Peyer's patch (tissue), 4 donors: ENCODE data around the gene PTPRE. TPM values are rescaled to one million over a fixed set of nuclear protein-coding genes. Genes with fewer than 3 reads are reported as not detected.
A peak's percentile ranks its signal among the peaks of the same experiment; 100 is the strongest.

Experiments used
- DNase-seq, 3 donors: peaks; one replicate each; pipeline ENCODE4 v3.0.0-alpha.2; 2017 to 2019
- H3K27ac ChIP-seq, 4 donors: fragments of 200-600 bp; sonication (generic); one replicate each; pipeline ENCODE4 v1.5.1; 2016 to 2019
- H3K27me3 ChIP-seq, 2 donors: fragments of 200-600 bp; sonication (generic); one replicate each; pipeline ENCODE4 v1.5.1; 2019
- H3K36me3 ChIP-seq, 3 donors: fragments of 200-600 bp; sonication (generic); one replicate each; pipeline ENCODE4 v1.5.1; 2016 to 2019
- H3K4me1 ChIP-seq, 4 donors: fragments of 200-600 bp; sonication (generic); one replicate each; pipeline ENCODE4 v1.5.1; 2016 to 2019
- H3K4me3 ChIP-seq, 4 donors: fragments of 200-600 bp; sonication (generic); 1 replicate in 3 of 4; 2 replicates in 1 of 4; pipeline ENCODE4 v1.5.1; 2016 to 2019; ENCODE audit warnings: mild to moderate bottlenecking in 1 of 4
- H3K9me3 ChIP-seq, 4 donors: fragments of 200-600 bp; sonication (generic); one replicate each; pipeline ENCODE4 v1.5.1; 2016 to 2019; ENCODE audit warnings: mild to moderate bottlenecking in 1 of 4
- CTCF ChIP-seq, 6 experiments: fragments of 450-650 bp in 4 of 6; fragments of 200-600 bp in 2 of 6; sonication (generic) in 1 of 6; IDR thresholded peaks; one replicate each; pipeline ENCODE4 v1.5.1; 2017 to 2019; ENCODE audit warnings: antibody characterized with exemption in 6 of 6, mild to moderate bottlenecking in 3 of 6, moderate library complexity in 1 of 6
- POLR2A ChIP-seq, 2 donors: fragments of 450-650 bp; IDR thresholded peaks; one replicate each; pipeline ENCODE4 v1.5.1; 2017; ENCODE audit warnings: antibody characterized with exemption in 2 of 2, mild to moderate bottlenecking in 2 of 2, moderate library complexity in 2 of 2
- total RNA-seq, 4 donors: library from RNA; depleted of rRNA; stranded (reverse); fragments of >200 nt; gene quantifications; one replicate each; pipeline ENCODE4 v1.1.0, GENCODE V29; 2016

The PTPRE gene
- total RNA-seq: 10 to 100 TPM; 24.0 to 48.7 (median 35.4) TPM

GRCh38 chr10:127906548-127907377, at the start of gene PTPRE:
PTPRE (plus strand) TSS chr10:127907103; CDS start chr10:128040882, 133,779 bp downstream.
- Histone ChIP-seq H3K4me1 (peaks cover 0 to 24% (median 8%) of the 10 kb centered on the region in 4 donors), H3K27ac (peak within 1 kb of the TSS; percentile 67 to 92 (median 87)), H3K27me3 (no peaks in the 10 kb centered on the region), H3K9me3 (no peaks in the 10 kb centered on the region), H3K36me3 (no peaks in the 10 kb centered on the region), H3K4me3 (peak within 1 kb of the TSS; percentile 60 to 91 (median 78))
- DNase-seq: peak; percentile 39 to 91 (median 84)
- peak; percentile 58 to 99 (median 79) for TF ChIP-seq CTCF (IDR thresholded peaks at IDR 0.05)
- peak; percentile 66 to 76 for TF ChIP-seq POLR2A (IDR thresholded peaks at IDR 0.05)

- no peaks in the 10 kb centered on the region for H3K36me3 ChIP-seq
- H3K27me3 ChIP-seq: no peaks in the 10 kb centered on the region
- no peaks in the 10 kb centered on the region for H3K4me1 ChIP-seq
- no peak overlapping the region for H3K27ac ChIP-seq
- H3K9me3 ChIP-seq: no peaks in the 10 kb centered on the region
- TF ChIP-seq CTCF (IDR thresholded peaks at IDR 0.05) (no peak), POLR2A (IDR thresholded peaks at IDR 0.05) (no peak)
- no peak overlapping the region for H3K4me3 ChIP-seq
- DNase-seq: peak in 1 of 3 donors; percentile 13
Measured at GRCh38 chr10:127860592-127860991, 46.3 kb upstream of the PTPRE start.

GRCh38 chr10:127863231-127863825, 43.6 kb upstream of the PTPRE start:
- no peaks in the 10 kb centered on the region for H3K4me1 ChIP-seq
- H3K36me3 ChIP-seq: no peaks in the 10 kb centered on the region
- no peak overlapping the region for H3K4me3 ChIP-seq
- H3K27ac ChIP-seq: no peak overlapping the region
- no peaks in the 10 kb centered on the region for H3K9me3 ChIP-seq
- peak in 1 of 3 donors; percentile 24 for DNase-seq
- no peaks in the 10 kb centered on the region for H3K27me3 ChIP-seq
- TF ChIP-seq CTCF (IDR thresholded peaks at IDR 0.05) (no peak), POLR2A (IDR thresholded peaks at IDR 0.05) (no peak)

- DNase-seq: peak in 1 of 3 donors; percentile 2
- TF ChIP-seq POLR2A (IDR thresholded peaks at IDR 0.05): no peak
- no peak for TF ChIP-seq CTCF (IDR thresholded peaks at IDR 0.05)
- no peak overlapping the region for H3K4me3 ChIP-seq
- H3K27me3 ChIP-seq: no peaks in the 10 kb centered on the region
- H3K4me1 ChIP-seq: no peaks in the 10 kb centered on the region
- H3K27ac ChIP-seq: no peak overlapping the region
- no peaks in the 10 kb centered on the region for H3K36me3 ChIP-seq
- H3K9me3 ChIP-seq: no peaks in the 10 kb centered on the region
Measured at GRCh38 chr10:127866276-127867013, 40.5 kb upstream of the PTPRE start.

GRCh38 chr10:127867805-127868204, 39.1 kb upstream of the PTPRE start:
- peak in 1 of 3 donors; percentile 44 for DNase-seq

More at GRCh38 chr10:127867805-127868204, 39.1 kb upstream of the PTPRE start:
- Histone ChIP-seq H3K4me3 (no peak overlapping the region), H3K4me1 (peaks cover 0 to 13% (median 0%) of the 10 kb centered on the region in 4 donors), H3K9me3 (no peaks in the 10 kb centered on the region), H3K36me3 (no peaks in the 10 kb centered on the region), H3K27ac (no peak overlapping the region), H3K27me3 (no peaks in the 10 kb centered on the region)
- TF ChIP-seq CTCF (IDR thresholded peaks at IDR 0.05) (no peak), POLR2A (IDR thresholded peaks at IDR 0.05) (no peak)
